Left ventricle myocardium inferior (tissue), 1 donor: Measurements from ENCODE around the gene SH3BGRL3. TPM values are rescaled to one million over a fixed set of nuclear protein-coding genes. Genes with fewer than 3 reads are reported as not detected.
"Not testable (repeated sequence)": the region's sequence is repeated elsewhere in the genome, so short reads cannot be mapped to it uniquely, and the experiment has no call there.

ENCODE experiments used
- DNase-seq: peaks from one replicate; pipeline ENCODE4 v3.0.0-alpha.2; 2020
- H3K27ac ChIP-seq: fragments of 200-600 bp; replicated peaks from 2 replicates; pipeline ENCODE4 v1.8.0; 2021
- H3K27me3 ChIP-seq: fragments of 200-600 bp; 2 replicates; pipeline ENCODE4 v1.8.0; 2021; ENCODE audit warnings: low read depth
- H3K36me3 ChIP-seq: fragments of 200-600 bp; 2 replicates; pipeline ENCODE4 v1.8.0; 2021
- H3K4me1 ChIP-seq: fragments of 200-600 bp; 2 replicates; pipeline ENCODE4 v1.8.0; 2021
- H3K4me3 ChIP-seq: fragments of 200-600 bp; 2 replicates; pipeline ENCODE4 v1.8.0; 2021; ENCODE audit warnings: mild to moderate bottlenecking, moderate library complexity
- H3K9me3 ChIP-seq: fragments of 200-600 bp; replicated peaks from 2 replicates; pipeline ENCODE4 v1.8.0; 2021
- CTCF ChIP-seq: fragments of 200-600 bp; IDR thresholded peaks from 2 replicates; pipeline ENCODE4 v1.8.0; 2021; ENCODE audit warnings: antibody characterized with exemption, mild to moderate bottlenecking, borderline replicate concordance
- intact Hi-C: fragments of 100-400 bp; cut with micrococcal nuclease; formaldehyde crosslinking; loops from one replicate; pipeline ENCODE4 v1.11.0; 2022
- total RNA-seq: library from RNA; stranded (reverse); fragmentation: NEBNext Ultra II Directional; extraction: Animal tissue kit (Norgen Biotek cat#: 25700); gene quantifications from one replicate; pipeline ENCODE4 v1.2.1, GENCODE V29; 2021
- donor health status: DM: no; HTN: yes; CAD: no; lungs with severe emphysema.

Gene SH3BGRL3
- total RNA-seq, 1 donor from 2014 or later, result 32.1 TPM

- H3K36me3 ChIP-seq, result no peaks in the 10 kb centered on the region
- DNase-seq, result no peak
- H3K9me3 ChIP-seq, result no peaks in the 10 kb centered on the region
- H3K4me1 ChIP-seq, result no peaks in the 10 kb centered on the region
- intact Hi-C loops, result loop anchor here (10.0 kb wide), 1 partner anchor 223 kb away; no protein-coding TSS in a partner anchor
- no peak for TF ChIP-seq CTCF
- H3K27ac ChIP-seq, result no peak overlapping the region
- no peak overlapping the region for H3K4me3 ChIP-seq
- peaks cover 56% of the 10 kb centered on the region for H3K27me3 ChIP-seq
Measured at GRCh38 chr1:26327956-26328362, 48.1 kb downstream of the SH3BGRL3 start.

DNA sequence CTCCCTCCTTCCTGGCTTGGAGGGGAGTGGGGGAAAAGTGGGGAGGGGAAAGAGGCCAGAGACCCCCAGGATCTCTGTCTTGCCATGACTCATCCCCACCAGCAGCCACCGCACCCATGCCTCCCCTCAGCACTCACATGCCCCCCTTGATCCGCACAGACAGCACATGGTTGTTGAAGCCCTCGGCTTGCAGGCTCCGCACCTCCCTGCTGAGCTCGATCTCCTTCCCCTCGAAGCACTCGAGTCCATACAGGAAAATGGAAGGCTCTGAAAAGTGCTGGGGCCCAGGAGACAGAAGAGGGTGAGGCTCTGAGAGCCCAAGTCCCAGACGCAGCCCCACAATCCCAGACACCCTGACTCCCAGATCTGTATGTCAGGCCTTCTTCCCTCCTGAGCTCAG lies 48.7 kb downstream of the SH3BGRL3 start:
- Histone ChIP-seq H3K9me3 (no peaks in the 10 kb centered on the region), H3K36me3 (no peaks in the 10 kb centered on the region), H3K4me3 (no peak overlapping the region), H3K4me1 (no peaks in the 10 kb centered on the region), H3K27ac (no peak overlapping the region), H3K27me3 (peaks cover 63% of the 10 kb centered on the region)
- DNase-seq, result no peak
- intact Hi-C loops, result loop anchor here (10.0 kb wide), 1 partner anchor 224 kb away; no protein-coding TSS in a partner anchor
- no peak for TF ChIP-seq CTCF

DNA sequence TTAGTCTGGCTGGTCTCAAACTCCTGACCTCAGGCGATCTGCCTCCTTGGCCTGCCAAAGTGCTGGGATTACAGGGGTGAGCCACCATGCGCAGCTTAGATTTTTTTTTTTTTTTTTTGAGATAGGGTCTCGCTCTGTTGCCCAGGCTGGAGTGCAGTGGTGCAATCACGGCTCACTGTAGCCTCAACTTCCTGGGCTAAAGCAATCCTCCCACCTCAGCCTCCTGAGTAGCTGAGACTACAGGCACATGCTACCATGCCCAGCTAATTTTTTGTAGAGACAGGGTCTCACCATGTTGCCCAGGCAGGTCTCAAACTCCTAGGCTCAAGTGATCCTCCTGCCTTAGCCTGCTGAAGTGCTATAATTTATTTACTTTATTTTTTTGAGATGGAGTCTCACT lies 49.5 kb downstream of the SH3BGRL3 start:
- H3K36me3 ChIP-seq, H3K9me3 ChIP-seq, H3K4me3 ChIP-seq, H3K4me1 ChIP-seq, H3K27ac ChIP-seq, DNase-seq: not testable (repeated sequence)
- peaks cover 71% of the 10 kb centered on the region for H3K27me3 ChIP-seq
- intact Hi-C loops, result loop anchor here (10.0 kb wide), 1 partner anchor 225 kb away; no protein-coding TSS in a partner anchor

DNA sequence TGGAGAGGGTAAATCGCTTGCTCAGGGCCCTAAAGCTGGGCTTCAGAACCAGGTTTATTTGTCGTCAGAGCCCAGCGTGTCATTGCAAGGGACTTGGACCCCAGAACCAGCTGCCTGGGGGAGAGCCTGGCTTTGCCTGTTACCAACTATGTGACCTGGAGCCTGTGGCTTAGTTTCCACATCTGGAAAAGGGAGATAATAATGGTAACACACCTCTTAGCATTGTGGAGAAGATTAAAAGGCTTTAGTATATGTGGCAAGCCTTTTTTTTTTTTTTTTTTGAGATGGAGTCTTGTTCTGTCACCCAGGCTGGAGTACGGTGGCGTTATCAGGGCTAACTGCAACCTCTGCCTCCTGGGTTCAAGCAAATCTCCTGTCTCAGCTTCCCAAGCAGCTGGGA lies 50.4 kb downstream of the SH3BGRL3 start:
- Histone ChIP-seq H3K27me3 (peaks cover 77% of the 10 kb centered on the region), H3K27ac (no peak overlapping the region), H3K4me1 (no peaks in the 10 kb centered on the region), H3K36me3 (no peaks in the 10 kb centered on the region), H3K9me3 (no peaks in the 10 kb centered on the region), H3K4me3 (no peak overlapping the region)
- no peak for DNase-seq
- no peak for TF ChIP-seq CTCF
- intact Hi-C loops, result no loop called here

Other genes with a start within 250 kb of the SH3BGRL3 start
- gene SLC30A2, start 234.0 kb upstream of the SH3BGRL3 start, total RNA-seq, result 7.1 TPM
- 203 TPM for gene TRIM63, start 212.5 kb upstream of the SH3BGRL3 start, total RNA-seq
- gene PDIK1L, start 168.3 kb upstream of the SH3BGRL3 start, total RNA-seq, result 4.2 TPM
- 3.1 TPM for gene FAM110D, start 121.0 kb upstream of the SH3BGRL3 start, total RNA-seq
- gene C1orf232, start 111.1 kb upstream of the SH3BGRL3 start, total RNA-seq, result not detected
- 13.7 TPM for gene ZNF593, start 110.2 kb upstream of the SH3BGRL3 start, total RNA-seq
- gene ZNF593OS, start 108.3 kb upstream of the SH3BGRL3 start, total RNA-seq, result not detected
- gene CNKSR1, start 102.6 kb upstream of the SH3BGRL3 start, total RNA-seq, result 1.8 TPM
- not detected for gene CATSPER4, start 89.5 kb upstream of the SH3BGRL3 start, total RNA-seq
- 71.2 TPM for gene CEP85, start 45.9 kb upstream of the SH3BGRL3 start, total RNA-seq
- gene UBXN11, start 26.6 kb downstream of the SH3BGRL3 start, total RNA-seq, result 11.6 TPM
- gene CD52, start 37.9 kb downstream of the SH3BGRL3 start, total RNA-seq, result 2.4 TPM
- not detected for gene CRYBG2, start 74.0 kb downstream of the SH3BGRL3 start, total RNA-seq
- gene ZNF683, start 92.7 kb downstream of the SH3BGRL3 start, total RNA-seq, result not detected
- not detected for gene LIN28A, start 130.7 kb downstream of the SH3BGRL3 start, total RNA-seq
- 27.9 TPM for gene DHDDS, start 152.2 kb downstream of the SH3BGRL3 start, total RNA-seq
- gene HMGN2, start 192.4 kb downstream of the SH3BGRL3 start, total RNA-seq, result 158 TPM
- gene RPS6KA1, start 249.7 kb downstream of the SH3BGRL3 start, total RNA-seq, result 4.9 TPM